Inferior parietal cortex (tissue), 1 donor: ENCODE measurements around the gene SEMA5B.

Experiments
- DNase-seq: peaks from one replicate; pipeline ENCODE4 v3.0.0-alpha.2; 2016; ENCODE audit errors: extremely low spot score

The SEMA5B gene

GRCh38 chr3:122926322-122926721 is 101.2 kb downstream of the SEMA5B start:
- no peak for DNase-seq

GRCh38 chr3:122925756-122926155 is 101.8 kb downstream of the SEMA5B start:
- no peak for DNase-seq

GRCh38 chr3:122924056-122924455 is 103.5 kb downstream of the SEMA5B start:
- no peak for DNase-seq

DNA sequence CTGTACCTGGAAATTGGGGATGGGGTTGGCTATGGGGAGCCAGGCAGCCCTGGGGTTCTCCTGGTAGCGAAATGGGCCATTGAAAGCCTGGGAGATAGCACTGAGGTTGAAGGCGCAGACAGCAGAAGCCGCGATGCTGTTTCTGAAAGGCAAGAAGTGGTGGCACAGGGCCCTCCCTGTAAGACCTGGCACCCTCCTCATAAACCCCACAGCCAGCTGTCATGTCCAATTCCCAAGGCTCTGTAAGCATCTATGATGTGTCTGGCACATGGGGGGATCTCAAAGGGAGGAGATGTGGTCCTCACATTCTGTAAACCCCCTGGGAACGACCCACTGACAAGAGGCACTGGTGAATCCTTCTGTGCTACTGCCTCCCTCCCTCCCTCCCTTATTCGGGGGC is 104.0 kb downstream of the SEMA5B start:
- no peak for DNase-seq

DNA sequence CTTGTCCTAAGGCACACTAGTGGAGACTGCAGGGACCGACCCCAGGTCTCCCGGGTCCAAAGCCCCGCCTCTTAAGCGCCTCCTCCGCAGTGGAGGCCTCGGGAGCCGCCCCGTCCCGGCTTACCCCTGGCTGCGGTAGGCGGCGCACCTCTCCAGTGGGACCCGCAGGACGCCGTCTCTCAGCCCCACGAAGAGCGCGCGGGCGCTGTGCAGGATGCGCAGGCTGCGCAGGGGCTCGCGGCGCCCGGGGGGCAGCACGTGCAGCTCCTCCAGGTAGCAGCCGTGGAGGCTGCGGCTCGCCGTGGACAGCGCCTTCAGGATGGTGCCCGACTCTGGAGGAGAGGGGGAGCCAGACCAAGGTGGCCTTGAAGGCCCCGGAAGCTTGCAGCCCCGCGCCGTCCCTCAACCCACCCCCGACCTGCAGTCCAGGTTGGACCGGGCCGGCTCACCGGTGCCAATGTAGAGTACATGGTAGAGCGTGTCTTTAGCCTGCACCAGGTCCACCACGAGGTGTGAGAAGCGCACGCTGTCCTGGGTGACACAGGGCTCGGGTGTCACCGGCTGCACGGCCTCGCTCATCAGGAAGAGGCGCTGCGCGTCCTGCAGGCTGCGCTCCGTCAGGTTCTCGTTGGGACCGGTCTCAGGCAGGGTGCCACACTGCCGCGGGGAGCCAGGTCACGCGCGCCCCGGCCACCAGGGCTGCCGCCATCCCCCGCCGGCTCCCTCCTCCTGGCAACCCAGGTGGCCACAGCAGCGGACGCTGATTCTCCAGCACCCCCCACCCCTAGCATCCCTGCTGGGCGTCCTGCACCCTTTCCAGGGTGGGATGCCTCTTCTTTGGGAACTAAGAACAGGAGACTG is 105.5 kb downstream of the SEMA5B start:
- DNase-seq: no peak

DNA sequence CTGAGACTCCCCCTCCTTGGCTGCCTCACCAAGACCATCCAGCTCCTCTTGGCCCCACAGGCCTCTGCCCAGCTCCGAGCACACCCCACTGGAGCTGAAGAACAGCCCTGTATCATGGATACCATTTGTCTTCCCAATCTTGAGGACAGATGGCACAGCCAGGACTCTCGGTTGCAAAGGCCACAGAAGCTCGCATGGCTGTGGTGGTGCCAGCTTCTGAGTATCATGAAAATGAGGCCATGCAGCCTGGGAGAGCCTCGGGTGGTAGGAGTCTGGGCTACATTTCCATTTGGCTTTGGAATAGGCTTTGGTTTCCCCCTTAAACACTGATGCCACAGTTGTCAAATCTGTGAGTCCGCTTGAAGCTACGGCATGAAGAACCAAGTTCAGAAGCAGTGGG is 106.6 kb downstream of the SEMA5B start:
- no peak for DNase-seq

DNA sequence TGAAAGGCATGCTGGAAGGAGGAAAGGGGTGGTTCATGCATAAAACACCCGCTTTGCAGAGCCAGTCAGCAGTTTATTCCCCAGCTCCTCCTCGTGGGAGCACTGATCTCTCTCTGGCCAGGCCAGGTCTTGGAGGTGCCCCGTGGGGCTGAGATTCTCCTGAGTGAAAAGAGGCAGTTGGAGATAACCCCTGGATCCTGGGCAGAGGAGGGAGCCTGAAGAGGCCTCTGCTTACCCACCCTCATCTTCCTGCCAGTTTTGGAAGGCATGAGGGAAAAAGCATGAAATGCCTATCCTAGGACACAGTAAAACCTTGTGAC is 108.3 kb downstream of the SEMA5B start:
- DNase-seq: no peak

DNA sequence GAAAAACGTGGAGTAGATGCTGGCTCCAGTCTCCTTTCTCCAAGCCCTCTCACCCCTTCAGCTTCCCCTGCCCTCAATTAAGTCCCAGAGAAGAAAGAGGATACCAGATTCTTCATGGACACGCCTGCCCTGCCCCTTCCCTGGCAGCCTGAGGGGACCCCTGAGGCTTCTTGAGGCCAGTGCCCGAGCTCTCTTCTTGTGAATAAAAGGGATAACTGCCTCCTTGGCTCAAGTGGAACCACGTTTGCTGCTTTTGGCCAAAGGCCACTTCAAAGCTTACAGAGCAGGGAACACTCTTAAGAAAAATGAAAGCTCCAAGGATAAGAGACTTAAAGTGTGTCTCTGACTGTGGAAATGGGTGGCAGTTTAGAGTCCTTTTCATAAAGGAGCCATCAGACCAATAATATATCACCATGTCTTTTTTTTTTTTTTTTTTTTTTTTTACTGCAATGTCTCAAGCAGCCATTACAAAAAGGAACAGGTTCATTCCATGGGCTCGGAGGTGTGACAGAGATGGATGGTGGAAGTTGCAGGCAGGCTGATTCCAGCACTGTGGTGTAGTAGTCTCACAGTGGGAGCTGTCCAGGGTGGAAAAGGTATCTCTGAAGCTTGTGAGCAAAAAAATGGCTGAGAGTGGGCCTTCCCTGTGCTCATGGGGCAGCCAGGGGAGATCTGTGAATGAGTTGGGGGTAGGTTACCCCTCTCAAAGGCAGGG is 108.8 kb downstream of the SEMA5B start:
- DNase-seq: no peak

- no peak for DNase-seq
Measured at GRCh38 chr3:122917412-122917811, 110.2 kb downstream of the SEMA5B start.

GRCh38 chr3:122916580-122916979 is 111.0 kb downstream of the SEMA5B start:
- no peak for DNase-seq

DNA sequence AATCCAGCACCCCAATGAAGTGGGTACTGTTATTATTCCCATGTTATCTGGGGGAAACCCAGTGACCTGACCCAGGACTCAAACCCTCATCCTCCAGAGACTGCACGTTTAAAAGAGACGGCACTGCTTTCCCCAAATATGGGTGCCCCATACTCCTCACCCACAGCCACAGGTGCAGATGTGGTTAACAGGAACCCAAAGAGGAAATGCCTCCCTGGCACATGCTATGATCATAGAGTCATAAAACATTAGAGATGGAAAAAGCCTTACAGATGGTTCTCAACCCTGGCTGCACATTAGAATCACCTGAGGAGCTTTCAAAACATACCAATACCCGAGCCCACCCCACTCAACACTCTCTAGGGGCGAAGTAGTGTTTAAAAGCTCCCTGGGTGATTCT is 111.5 kb downstream of the SEMA5B start:
- no peak for DNase-seq

GRCh38 chr3:122915300-122916055 is 112.1 kb downstream of the SEMA5B start:
- DNase-seq: no peak

GRCh38 chr3:122913539-122914100 is 113.9 kb downstream of the SEMA5B start:
- no peak for DNase-seq

- no peak for DNase-seq
Measured at GRCh38 chr3:122912772-122913538, 114.6 kb downstream of the SEMA5B start.

DNA sequence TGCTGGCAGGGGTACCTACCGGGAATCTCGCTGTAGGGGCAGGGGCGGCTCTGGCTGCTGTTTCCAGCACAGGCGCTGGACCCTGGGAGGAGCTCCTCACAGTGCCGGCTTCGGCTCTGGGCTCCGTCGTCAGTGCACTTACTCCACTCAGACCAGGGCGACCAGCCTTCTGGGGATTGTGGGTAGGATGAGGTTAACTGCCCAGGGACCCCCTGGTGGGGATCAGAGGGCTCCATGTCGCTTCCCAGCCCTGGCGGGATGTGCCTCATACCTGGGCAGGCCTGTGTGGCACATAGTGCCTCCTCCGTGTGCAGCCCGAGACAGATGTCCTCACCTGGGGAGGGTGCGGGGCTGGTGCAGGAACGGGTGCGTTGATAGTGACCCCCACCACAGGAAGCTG is 115.7 kb downstream of the SEMA5B start:
- DNase-seq: no peak

DNA sequence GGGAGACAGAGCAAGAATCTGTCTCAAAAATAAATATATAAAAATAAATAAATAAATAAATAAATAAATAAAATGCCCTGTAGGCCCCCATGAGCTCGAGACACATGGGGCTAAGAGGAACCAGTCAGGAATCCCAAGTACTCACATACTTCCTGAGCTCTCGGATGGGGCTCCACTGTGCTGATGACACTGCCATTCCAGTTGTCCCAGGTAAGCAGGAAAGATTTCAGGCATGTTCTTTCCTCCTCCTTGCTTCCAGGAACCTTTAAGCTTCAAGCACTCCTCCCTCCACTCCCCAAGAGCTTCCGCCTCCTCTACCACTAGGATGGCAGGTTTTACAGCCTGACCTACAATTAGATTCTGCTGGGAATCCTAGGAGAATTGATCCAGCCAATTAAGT is 119.3 kb downstream of the SEMA5B start:
- DNase-seq: no peak

GRCh38 chr3:122907471-122907870 is 120.1 kb downstream of the SEMA5B start:
- DNase-seq: no peak

GRCh38 chr3:122903171-122903570 is 124.4 kb downstream of the SEMA5B start:
- no peak for DNase-seq

DNA sequence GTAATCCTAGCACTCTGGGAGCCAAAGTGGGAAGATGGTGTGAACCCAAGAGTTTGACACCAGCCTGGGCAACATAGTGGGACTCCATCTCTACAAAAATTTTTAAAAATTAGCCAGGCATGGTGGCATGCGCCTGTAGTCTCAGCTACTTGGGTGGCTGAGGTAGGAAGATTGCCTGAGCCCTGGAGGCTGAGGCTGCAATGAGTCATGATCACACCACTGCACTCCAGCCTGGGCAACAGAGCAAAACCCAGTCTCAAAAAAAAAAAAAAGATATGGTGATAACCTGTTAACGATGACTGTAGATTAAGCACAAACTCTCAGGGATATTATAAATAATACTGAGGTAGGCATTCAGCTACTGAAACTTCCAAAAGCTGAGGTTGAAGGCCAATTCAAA is 125.2 kb downstream of the SEMA5B start:
- DNase-seq: no peak

- DNase-seq: no peak
Measured at GRCh38 chr3:122898298-122898697, 129.3 kb downstream of the SEMA5B start.
